ENCODE results near the gene PTPRD. TPM values are rescaled to one million over a fixed set of nuclear protein-coding genes. Genes with fewer than 3 reads are reported as not detected.

Gene PTPRD
- total RNA-seq, 1 experiment from 2014 or later, result not detected

GRCh38 chr9:9574080-9574479 is 1038.7 kb downstream of the PTPRD start:
- Histone ChIP-seq H3K27me3 (replicated peaks; ENCODE audit: insufficient read depth, low read depth, low read length, poor library complexity) (no peaks in the 10 kb centered on the region), H3K36me3 (ENCODE audit: insufficient read depth, low read length, poor library complexity, severe bottlenecking) (no peaks in the 10 kb centered on the region), H3K4me3 (ENCODE audit: low read depth, low read length, poor library complexity, severe bottlenecking) (no peak overlapping the region), H3K27ac (ENCODE audit: low read depth, low read length, poor library complexity, severe bottlenecking) (no peak overlapping the region), H3K4me1 (ENCODE audit: insufficient read depth, low read length, poor library complexity, severe bottlenecking) (no peaks in the 10 kb centered on the region), H3K9me3 (ENCODE audit: low read depth, low read length, poor library complexity, severe bottlenecking) (no peaks in the 10 kb centered on the region)
- TF ChIP-seq CTCF (conservative IDR thresholded peaks at IDR 0.05; ENCODE audit: low read depth, low read length) (no peak), EZH2 (IDR thresholded peaks at IDR 0.05; ENCODE audit: borderline replicate concordance, low read depth, low read length, poor library complexity, severe bottlenecking) (no peak)
- BruUV-seq (replicated peaks), result no TSS peak
- POLR2A ChIA-PET (ENCODE audit: low non-redundant PET), result interaction anchor here (0.5 kb wide), 1 partner anchor 160 kb away, joined by 6 read pairs; no protein-coding TSS in a partner anchor
- DNase-seq (ENCODE audit: low spot score), result no peak
- intact Hi-C loops (cut with micrococcal nuclease; ENCODE audit: unreplicated experiment), result no loop called here
- CTCF ChIA-PET, result no interaction called here

GRCh38 chr9:9565700-9566099 is 1047.1 kb downstream of the PTPRD start:
- Histone ChIP-seq H3K4me3 (ENCODE audit: low read depth, low read length, poor library complexity, severe bottlenecking) (no peak overlapping the region), H3K27ac (ENCODE audit: low read depth, low read length, poor library complexity, severe bottlenecking) (no peak overlapping the region), H3K36me3 (ENCODE audit: insufficient read depth, low read length, poor library complexity, severe bottlenecking) (no peaks in the 10 kb centered on the region), H3K27me3 (replicated peaks; ENCODE audit: insufficient read depth, low read depth, low read length, poor library complexity) (no peaks in the 10 kb centered on the region), H3K4me1 (ENCODE audit: insufficient read depth, low read length, poor library complexity, severe bottlenecking) (no peaks in the 10 kb centered on the region), H3K9me3 (ENCODE audit: low read depth, low read length, poor library complexity, severe bottlenecking) (no peaks in the 10 kb centered on the region)
- TF ChIP-seq CTCF (conservative IDR thresholded peaks at IDR 0.05; ENCODE audit: low read depth, low read length), result no peak
- TF ChIP-seq EZH2 (IDR thresholded peaks at IDR 0.05; ENCODE audit: borderline replicate concordance, low read depth, low read length, poor library complexity, severe bottlenecking), result no peak
- BruUV-seq (replicated peaks), result no TSS peak
- intact Hi-C loops (cut with micrococcal nuclease; ENCODE audit: unreplicated experiment), result no loop called here
- POLR2A ChIA-PET (ENCODE audit: low non-redundant PET), result no interaction called here
- no peak for DNase-seq (ENCODE audit: low spot score)
- CTCF ChIA-PET, result no interaction called here

GRCh38 chr9:9563817-9564216 is 1049.0 kb downstream of the PTPRD start:
- ChIA-PET POLR2A (ENCODE audit: low non-redundant PET) (no interaction called here), CTCF (no interaction called here)
- intact Hi-C loops (cut with micrococcal nuclease; ENCODE audit: unreplicated experiment), result no loop called here
- TF ChIP-seq CTCF (conservative IDR thresholded peaks at IDR 0.05; ENCODE audit: low read depth, low read length), result no peak
- TF ChIP-seq EZH2 (IDR thresholded peaks at IDR 0.05; ENCODE audit: borderline replicate concordance, low read depth, low read length, poor library complexity, severe bottlenecking), result no peak
- Histone ChIP-seq H3K27ac (ENCODE audit: low read depth, low read length, poor library complexity, severe bottlenecking) (no peak overlapping the region), H3K9me3 (ENCODE audit: low read depth, low read length, poor library complexity, severe bottlenecking) (no peaks in the 10 kb centered on the region), H3K36me3 (ENCODE audit: insufficient read depth, low read length, poor library complexity, severe bottlenecking) (no peaks in the 10 kb centered on the region), H3K4me1 (ENCODE audit: insufficient read depth, low read length, poor library complexity, severe bottlenecking) (no peaks in the 10 kb centered on the region), H3K4me3 (ENCODE audit: low read depth, low read length, poor library complexity, severe bottlenecking) (no peak overlapping the region), H3K27me3 (replicated peaks; ENCODE audit: insufficient read depth, low read depth, low read length, poor library complexity) (no peaks in the 10 kb centered on the region)
- BruUV-seq (replicated peaks), result no TSS peak
- DNase-seq (ENCODE audit: low spot score), result no peak
